ENCODE data around the gene ARFGEF3.
"Not testable (repeated sequence)": the region's sequence is repeated elsewhere in the genome, so short reads cannot be mapped to it uniquely, and the experiment has no call there.

ARFGEF3 gene

DNA sequence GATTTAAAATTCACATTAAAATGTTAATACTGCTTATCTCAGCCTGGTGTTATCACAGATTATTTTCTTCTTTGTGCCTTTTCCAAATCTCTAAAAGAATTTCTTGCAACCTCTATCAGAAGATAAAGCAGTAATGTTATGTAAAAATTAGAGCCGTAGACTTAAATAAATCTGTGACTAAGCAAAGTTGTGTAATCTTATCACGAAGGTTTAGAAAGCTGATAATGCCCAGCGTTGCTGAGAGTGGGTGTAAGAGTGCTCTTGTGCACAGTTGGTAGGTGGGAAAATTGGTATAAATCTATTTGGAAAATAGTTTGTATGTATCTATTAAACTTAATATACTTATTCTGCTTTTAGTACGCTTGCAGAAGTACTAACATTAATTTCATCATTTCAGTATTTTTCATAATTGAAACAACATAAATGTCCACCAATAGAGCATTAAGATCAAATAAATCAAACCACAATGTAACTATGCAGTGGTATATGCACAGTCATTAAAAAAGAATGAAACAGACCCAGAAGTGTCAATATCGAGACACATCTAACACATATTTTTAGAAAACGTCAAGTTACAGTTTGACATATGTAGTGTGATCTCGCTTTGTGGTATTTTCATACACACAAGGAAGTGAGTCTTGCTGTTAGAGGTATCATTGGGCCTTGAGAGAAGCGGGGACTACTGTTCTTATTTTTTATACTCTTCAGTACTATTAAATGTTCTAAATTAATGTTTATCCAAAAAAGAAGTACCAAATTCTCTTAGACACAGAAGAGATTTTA lies 111.0 kb downstream of the ARFGEF3 start:
- no peaks in the 10 kb centered on the region for H3K36me3 ChIP-seq (ENCODE audit: control insufficient read depth, insufficient read depth, low read length)
- H3K4me3 ChIP-seq (ENCODE audit: low read length) = no peak overlapping the region
- no peaks in the 10 kb centered on the region for H3K4me1 ChIP-seq (ENCODE audit: control insufficient read depth, insufficient read depth, low read length)
- no peaks in the 10 kb centered on the region for H3K9me3 ChIP-seq (ENCODE audit: control insufficient read depth, low read length)
- no peak overlapping the region for H3K9ac ChIP-seq (ENCODE audit: low read length)
- H3K27me3 ChIP-seq (ENCODE audit: control insufficient read depth, insufficient read depth, low read length) = no peaks in the 10 kb centered on the region

DNA sequence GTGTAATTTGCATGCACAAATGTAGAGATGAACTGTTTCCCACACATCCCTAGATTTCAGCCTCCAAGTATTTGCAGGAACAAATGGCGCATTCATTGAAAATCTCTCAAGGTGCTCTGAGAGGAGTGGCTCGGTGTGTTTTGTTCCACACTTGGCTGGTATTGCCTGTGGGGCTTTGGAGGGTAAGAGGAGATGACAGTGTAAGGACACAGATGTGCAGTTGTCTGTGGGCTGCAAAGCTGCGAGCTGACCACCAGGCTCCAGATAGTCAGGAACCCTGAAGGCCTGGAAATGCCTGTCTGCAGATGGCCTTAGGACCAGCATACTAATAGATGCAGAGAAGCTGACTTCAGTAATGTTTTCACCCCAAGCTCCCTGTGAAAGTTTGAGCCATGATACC lies 114.2 kb downstream of the ARFGEF3 start:
- no peaks in the 10 kb centered on the region for H3K9me3 ChIP-seq (ENCODE audit: control insufficient read depth, low read length)
- no peak overlapping the region for H3K9ac ChIP-seq (ENCODE audit: low read length)
- H3K36me3 ChIP-seq (ENCODE audit: control insufficient read depth, insufficient read depth, low read length) = no peaks in the 10 kb centered on the region
- no peak overlapping the region for H3K4me3 ChIP-seq (ENCODE audit: low read length)
- no peaks in the 10 kb centered on the region for H3K27me3 ChIP-seq (ENCODE audit: control insufficient read depth, insufficient read depth, low read length)
- no peaks in the 10 kb centered on the region for H3K4me1 ChIP-seq (ENCODE audit: control insufficient read depth, insufficient read depth, low read length)

DNA sequence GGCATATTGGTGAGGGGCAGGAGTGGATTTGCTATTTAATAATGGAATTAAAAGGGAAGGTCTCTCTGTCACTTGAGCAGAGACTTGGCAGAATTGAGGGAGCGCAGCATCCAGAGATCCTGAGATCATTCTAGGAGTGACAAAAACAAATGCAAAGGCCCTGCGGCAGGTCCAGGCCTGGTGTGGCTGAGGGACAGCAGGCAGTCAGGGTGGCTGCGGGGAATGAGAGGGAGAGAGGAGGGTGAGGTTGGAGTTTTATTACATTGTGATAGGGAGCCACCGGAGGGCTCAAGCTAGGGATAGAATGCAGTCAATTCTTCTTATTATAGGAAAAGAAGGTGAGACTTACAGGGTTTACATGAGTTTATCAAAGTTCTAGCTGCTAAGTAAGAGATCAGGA lies 116.1 kb downstream of the ARFGEF3 start:
- Histone ChIP-seq H3K36me3 (ENCODE audit: control insufficient read depth, insufficient read depth, low read length) (no peaks in the 10 kb centered on the region), H3K9ac (ENCODE audit: low read length) (no peak overlapping the region), H3K4me1 (ENCODE audit: control insufficient read depth, insufficient read depth, low read length) (no peaks in the 10 kb centered on the region), H3K4me3 (ENCODE audit: low read length) (no peak overlapping the region), H3K27me3 (ENCODE audit: control insufficient read depth, insufficient read depth, low read length) (no peaks in the 10 kb centered on the region), H3K9me3 (ENCODE audit: control insufficient read depth, low read length) (no peaks in the 10 kb centered on the region)

DNA sequence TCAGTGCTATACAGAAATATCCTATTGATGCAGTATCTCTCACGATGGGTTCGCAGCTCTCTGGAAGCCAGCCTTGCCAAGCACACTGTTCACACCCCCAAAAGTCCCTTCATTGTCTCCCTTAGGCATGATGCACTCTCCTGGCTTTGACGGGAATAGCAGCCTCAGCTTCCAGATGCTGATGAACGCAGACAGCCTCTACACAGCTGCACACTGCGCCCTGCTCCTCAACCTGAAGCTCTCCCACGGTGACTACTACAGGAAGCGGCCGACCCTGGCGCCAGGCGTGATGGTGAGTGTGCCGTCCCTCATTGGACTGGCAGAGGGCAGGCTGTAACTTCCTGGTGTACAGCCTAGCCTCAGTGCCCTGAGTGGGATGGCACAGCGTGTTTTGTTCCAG lies 116.6 kb downstream of the ARFGEF3 start:
- Histone ChIP-seq H3K27me3 (ENCODE audit: control insufficient read depth, insufficient read depth, low read length) (no peaks in the 10 kb centered on the region), H3K4me3 (ENCODE audit: low read length) (no peak overlapping the region), H3K9ac (ENCODE audit: low read length) (no peak overlapping the region), H3K36me3 (ENCODE audit: control insufficient read depth, insufficient read depth, low read length) (no peaks in the 10 kb centered on the region), H3K9me3 (ENCODE audit: control insufficient read depth, low read length) (no peaks in the 10 kb centered on the region), H3K4me1 (ENCODE audit: control insufficient read depth, insufficient read depth, low read length) (no peaks in the 10 kb centered on the region)

DNA sequence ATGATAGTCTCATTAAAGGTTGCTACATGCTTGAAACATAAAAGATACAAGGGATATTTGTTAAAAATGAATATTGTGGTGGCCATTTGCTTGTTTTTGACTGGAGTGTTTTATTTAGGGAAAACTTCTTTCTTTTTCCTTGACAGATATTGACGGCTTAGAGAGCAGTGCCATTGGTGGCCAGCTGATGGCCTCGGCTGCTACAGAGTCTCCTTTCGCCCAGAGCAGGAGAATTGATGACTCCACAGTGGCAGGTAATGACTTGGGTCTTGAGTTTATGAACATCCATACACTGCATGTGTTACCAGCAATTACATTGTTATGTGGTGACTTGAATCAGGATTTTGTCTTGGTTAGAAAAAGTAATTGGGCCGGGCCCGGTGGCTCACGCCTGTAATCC lies 124.1 kb downstream of the ARFGEF3 start:
- Histone ChIP-seq H3K9me3 (ENCODE audit: control insufficient read depth, low read length) (no peaks in the 10 kb centered on the region), H3K4me1 (ENCODE audit: control insufficient read depth, insufficient read depth, low read length) (no peaks in the 10 kb centered on the region), H3K27me3 (ENCODE audit: control insufficient read depth, insufficient read depth, low read length) (no peaks in the 10 kb centered on the region), H3K36me3 (ENCODE audit: control insufficient read depth, insufficient read depth, low read length) (no peaks in the 10 kb centered on the region), H3K9ac (ENCODE audit: low read length) (no peak overlapping the region), H3K4me3 (ENCODE audit: low read length) (no peak overlapping the region)

DNA sequence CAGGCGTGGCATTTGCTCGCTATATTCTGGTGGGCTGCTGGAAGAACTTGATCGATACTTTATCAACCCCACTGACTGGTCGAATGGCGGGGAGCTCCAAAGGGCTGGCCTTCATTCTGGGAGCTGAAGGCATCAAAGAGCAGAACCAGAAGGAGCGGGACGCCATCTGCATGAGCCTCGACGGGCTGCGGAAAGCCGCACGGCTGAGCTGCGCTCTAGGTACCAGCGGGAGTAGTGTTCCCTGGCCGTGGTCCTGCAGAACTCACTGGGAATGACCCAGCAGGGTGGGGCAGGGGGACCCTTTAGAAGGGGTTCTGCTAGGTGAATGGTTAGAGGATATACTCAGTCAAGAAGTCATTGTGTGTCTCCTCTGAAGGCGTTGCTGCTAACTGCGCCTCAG lies 125.0 kb downstream of the ARFGEF3 start:
- Histone ChIP-seq H3K4me3 (ENCODE audit: low read length) (no peak overlapping the region), H3K9ac (ENCODE audit: low read length) (no peak overlapping the region), H3K9me3 (ENCODE audit: control insufficient read depth, low read length) (no peaks in the 10 kb centered on the region), H3K27me3 (ENCODE audit: control insufficient read depth, insufficient read depth, low read length) (no peaks in the 10 kb centered on the region), H3K4me1 (ENCODE audit: control insufficient read depth, insufficient read depth, low read length) (no peaks in the 10 kb centered on the region), H3K36me3 (ENCODE audit: control insufficient read depth, insufficient read depth, low read length) (no peaks in the 10 kb centered on the region)

DNA sequence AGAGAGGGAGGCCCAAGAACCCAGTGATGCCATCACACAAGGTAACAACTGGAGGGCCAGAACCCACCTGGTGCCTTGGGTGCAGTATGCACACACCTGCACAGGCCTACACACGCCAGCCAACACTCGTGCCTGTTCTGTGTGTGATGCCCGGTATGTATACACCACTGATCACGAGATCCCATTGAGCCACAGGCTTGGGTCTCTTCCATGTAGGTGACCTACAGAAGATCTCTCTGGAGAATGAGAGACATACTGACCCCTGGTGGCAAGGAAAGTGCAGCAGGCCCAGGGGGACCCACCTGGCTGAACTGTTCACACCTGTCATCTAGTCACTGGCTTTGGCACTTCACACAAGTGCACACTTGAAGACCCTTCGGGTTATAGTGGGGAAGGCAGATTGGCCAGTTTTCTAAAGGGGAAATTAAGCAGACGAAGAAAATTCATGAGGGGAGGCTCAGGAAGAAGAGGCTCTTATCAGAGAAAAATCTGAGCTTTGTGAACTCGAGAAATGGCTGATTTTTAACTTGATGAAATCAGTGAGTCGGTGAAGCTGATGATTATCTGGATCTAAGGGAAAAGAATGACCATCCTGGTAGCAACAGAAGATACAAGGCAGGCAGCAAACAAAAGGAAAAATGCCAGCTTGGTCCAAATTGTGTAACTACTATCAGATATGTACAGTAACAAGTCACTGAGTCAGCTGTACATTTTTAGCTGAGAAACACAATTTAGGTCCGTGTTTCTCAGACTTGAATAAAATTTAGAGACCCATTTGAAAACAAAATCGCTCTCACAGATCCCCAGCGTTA lies 125.6 kb downstream of the ARFGEF3 start:
- Histone ChIP-seq H3K4me3 (ENCODE audit: low read length) (no peak overlapping the region), H3K36me3 (ENCODE audit: control insufficient read depth, insufficient read depth, low read length) (no peaks in the 10 kb centered on the region), H3K9me3 (ENCODE audit: control insufficient read depth, low read length) (no peaks in the 10 kb centered on the region), H3K9ac (ENCODE audit: low read length) (no peak overlapping the region), H3K27me3 (ENCODE audit: control insufficient read depth, insufficient read depth, low read length) (no peaks in the 10 kb centered on the region), H3K4me1 (ENCODE audit: control insufficient read depth, insufficient read depth, low read length) (no peaks in the 10 kb centered on the region)

DNA sequence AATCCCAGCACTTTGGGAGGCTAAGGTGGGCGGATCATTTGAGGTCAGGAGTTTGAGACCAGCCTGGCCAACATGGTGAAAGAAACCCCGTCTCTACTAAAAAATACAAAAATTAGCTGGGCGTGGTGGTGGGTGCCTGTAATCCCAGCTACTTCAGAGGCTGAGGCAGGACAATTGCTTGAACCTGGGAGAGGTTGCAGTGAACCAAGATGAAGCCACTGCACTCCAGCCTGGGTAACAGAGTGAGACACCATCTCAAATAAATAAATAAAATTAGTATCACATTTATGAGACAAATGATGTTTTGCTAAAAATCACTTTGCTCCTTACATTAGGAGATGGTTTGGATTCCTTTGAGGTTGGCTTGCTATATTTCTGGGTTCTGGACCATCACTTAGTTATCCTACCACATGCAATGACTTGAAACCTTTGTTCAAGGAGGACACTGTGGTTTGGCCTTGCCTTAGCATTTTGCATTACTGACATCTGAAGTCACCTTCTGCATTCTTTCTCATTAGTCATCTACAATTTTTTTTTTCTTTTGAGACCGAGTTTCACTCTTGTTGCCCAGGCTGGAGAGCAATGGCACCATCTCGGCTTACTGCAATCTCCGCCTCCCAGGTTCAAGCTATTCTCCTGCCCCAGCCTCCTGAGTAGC lies 126.8 kb downstream of the ARFGEF3 start:
- H3K9me3 ChIP-seq (ENCODE audit: control insufficient read depth, low read length); H3K4me3 ChIP-seq (ENCODE audit: low read length); H3K4me1 ChIP-seq (ENCODE audit: control insufficient read depth, insufficient read depth, low read length); H3K27me3 ChIP-seq (ENCODE audit: control insufficient read depth, insufficient read depth, low read length); H3K9ac ChIP-seq (ENCODE audit: low read length); H3K36me3 ChIP-seq (ENCODE audit: control insufficient read depth, insufficient read depth, low read length): not testable (repeated sequence)

DNA sequence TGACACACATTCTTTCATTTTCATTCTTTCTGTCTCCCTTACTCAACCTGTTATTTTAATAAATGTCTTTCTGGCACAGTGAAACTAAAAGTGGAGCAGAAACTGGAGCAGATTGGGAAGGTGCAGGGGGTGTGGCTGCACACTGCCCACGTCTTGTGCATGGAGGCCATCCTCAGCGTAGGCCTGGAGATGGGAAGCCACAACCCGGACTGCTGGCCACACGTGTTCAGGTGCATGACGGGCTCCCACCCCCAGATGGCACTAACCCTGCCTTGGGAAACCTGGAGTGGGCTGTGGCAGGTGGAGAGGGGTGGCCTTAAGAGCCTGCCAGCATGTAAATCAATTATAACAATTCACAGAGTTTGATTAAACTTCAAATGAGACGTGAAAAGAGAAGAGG lies 128.0 kb downstream of the ARFGEF3 start:
- Histone ChIP-seq H3K9ac (ENCODE audit: low read length) (no peak overlapping the region), H3K4me3 (ENCODE audit: low read length) (no peak overlapping the region), H3K4me1 (ENCODE audit: control insufficient read depth, insufficient read depth, low read length) (no peaks in the 10 kb centered on the region), H3K36me3 (ENCODE audit: control insufficient read depth, insufficient read depth, low read length) (no peaks in the 10 kb centered on the region), H3K9me3 (ENCODE audit: control insufficient read depth, low read length) (no peaks in the 10 kb centered on the region), H3K27me3 (ENCODE audit: control insufficient read depth, insufficient read depth, low read length) (no peaks in the 10 kb centered on the region)

DNA sequence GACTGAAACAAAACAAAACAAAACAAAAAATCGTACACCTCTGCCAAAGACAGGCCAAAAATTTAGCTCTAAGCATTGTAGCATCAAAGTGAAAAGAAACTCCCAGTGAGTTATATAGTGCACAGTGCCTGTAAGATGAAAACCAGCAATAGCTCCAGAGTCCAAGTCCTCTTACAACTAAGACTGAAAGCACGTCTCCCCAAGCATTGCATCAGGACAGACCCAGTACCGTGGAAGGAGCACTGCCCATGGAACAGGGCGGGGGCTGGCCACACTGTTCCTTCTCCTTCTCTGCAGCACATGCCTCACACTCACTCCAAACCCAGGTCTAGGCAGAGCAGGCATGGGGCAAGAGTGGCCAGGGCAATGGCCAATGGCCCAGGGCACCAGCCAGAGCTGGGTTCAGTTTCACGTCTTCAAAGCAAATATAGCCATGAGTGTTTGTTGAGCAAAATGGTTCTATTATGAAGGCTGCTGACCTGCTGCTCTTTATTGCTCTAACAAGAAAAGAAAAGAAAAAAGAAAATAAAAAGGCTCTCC lies 128.8 kb downstream of the ARFGEF3 start:
- Histone ChIP-seq H3K4me3 (ENCODE audit: low read length) (no peak overlapping the region), H3K9ac (ENCODE audit: low read length) (no peak overlapping the region), H3K27me3 (ENCODE audit: control insufficient read depth, insufficient read depth, low read length) (no peaks in the 10 kb centered on the region), H3K9me3 (ENCODE audit: control insufficient read depth, low read length) (no peaks in the 10 kb centered on the region), H3K4me1 (ENCODE audit: control insufficient read depth, insufficient read depth, low read length) (no peaks in the 10 kb centered on the region), H3K36me3 (ENCODE audit: control insufficient read depth, insufficient read depth, low read length) (no peaks in the 10 kb centered on the region)

DNA sequence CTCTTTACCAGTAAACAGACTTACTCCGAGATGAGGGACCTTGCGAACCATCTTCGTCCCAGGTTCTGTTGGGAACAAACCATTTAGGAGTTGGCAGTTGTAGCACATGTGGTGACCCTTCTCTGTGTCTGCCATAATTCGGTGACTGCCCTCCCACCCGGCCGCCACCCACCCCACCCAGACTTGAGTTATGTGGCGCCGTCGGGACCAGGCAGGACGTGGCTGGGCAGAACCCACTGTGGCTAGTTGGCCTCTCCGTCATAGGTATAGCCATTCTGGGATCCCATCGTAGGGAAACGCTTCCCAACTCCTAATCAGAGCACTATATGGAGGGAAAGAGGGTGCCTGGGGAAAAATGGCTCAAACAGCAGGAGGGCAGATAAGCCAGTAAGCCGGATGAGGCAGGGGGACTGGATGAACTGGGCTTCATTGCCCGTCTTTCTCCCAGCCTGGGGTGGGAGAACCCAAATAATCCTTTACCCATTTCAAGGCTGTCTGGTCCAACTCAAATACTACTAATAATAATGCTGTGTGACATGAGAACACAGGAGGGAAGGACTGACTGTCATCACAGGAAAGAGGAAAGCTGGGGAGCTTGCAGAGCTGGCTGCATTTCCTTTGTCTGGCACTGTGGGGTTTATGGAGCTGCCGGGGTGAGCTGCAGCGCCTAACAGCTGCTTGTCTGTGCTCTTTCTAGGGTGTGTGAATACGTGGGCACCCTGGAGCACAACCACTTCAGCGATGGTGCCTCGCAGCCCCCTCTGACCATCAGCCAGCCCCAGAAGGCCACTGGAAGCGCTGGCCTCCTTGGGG lies 129.5 kb downstream of the ARFGEF3 start:
- Histone ChIP-seq H3K4me3 (ENCODE audit: low read length) (no peak overlapping the region), H3K9me3 (ENCODE audit: control insufficient read depth, low read length) (no peaks in the 10 kb centered on the region), H3K9ac (ENCODE audit: low read length) (no peak overlapping the region), H3K36me3 (ENCODE audit: control insufficient read depth, insufficient read depth, low read length) (no peaks in the 10 kb centered on the region), H3K4me1 (ENCODE audit: control insufficient read depth, insufficient read depth, low read length) (peaks cover 5% of the 10 kb centered on the region), H3K27me3 (ENCODE audit: control insufficient read depth, insufficient read depth, low read length) (no peaks in the 10 kb centered on the region)
